Vagina (tissue), 2 donors: Measurements from ENCODE around the gene ACADM.

Experiments used
- CTCF ChIP-seq, 3 experiments: fragments of 450-650 bp in 2 of 3; fragments of 200-600 bp in 1 of 3; sonication (generic) in 1 of 3; IDR thresholded peaks; one replicate each; pipeline ENCODE4 v1.5.1; 2017 to 2019; ENCODE audit warnings: antibody characterized with exemption in 3 of 3, mild to moderate bottlenecking in 2 of 3, moderate library complexity in 2 of 3
- POLR2A ChIP-seq, 2 donors: fragments of 450-650 bp; IDR thresholded peaks; one replicate each; pipeline ENCODE4 v1.6.1; 2017; ENCODE audit warnings: antibody characterized with exemption in 2 of 2, mild to moderate bottlenecking in 2 of 2, moderate library complexity in 2 of 2

- no peak for TF ChIP-seq CTCF (IDR thresholded peaks at IDR 0.05)
- no peak for TF ChIP-seq POLR2A (IDR thresholded peaks at IDR 0.05)
These were observed 8.2 kb downstream of the ACADM start for GRCh38 chr1:75732703-75733102.
